Measurements from ENCODE around the gene PRKRIP1. TPM values are rescaled to one million over a fixed set of nuclear protein-coding genes. Genes with fewer than 3 reads are reported as not detected.
"Not testable (repeated sequence)": the region's sequence is repeated elsewhere in the genome, so short reads cannot be mapped to it uniquely, and the experiment has no call there.

Gene PRKRIP1
- polyA plus RNA-seq, 4 donors: 17.5 to 28.1 (median 20.1) TPM

GRCh38 chr7:102469972-102470825 is 74.0 kb downstream of the PRKRIP1 start:
- H3K27me3 ChIP-seq (ENCODE audit: control insufficient read depth in 3 of 3, insufficient read depth in 3 of 3, low read length in 3 of 3): no peaks in the 10 kb centered on the region
- WGBS, 3 donors: 23 to 66% (median 48%) methylated on average over 20 of the region's 20 CpGs
- H3K4me1 ChIP-seq (ENCODE audit: control insufficient read depth in 3 of 3, insufficient read depth in 2 of 3, low read depth in 1 of 3, low read length in 2 of 3): peaks cover 5 to 7% (median 5%) of the 10 kb centered on the region in 3 donors
- H3K27ac ChIP-seq (ENCODE audit: low read depth in 1 of 3, low read length in 2 of 3): peak overlapping the region in 1 of 3 donors; percentile 4
- no peak overlapping the region for H3K4me3 ChIP-seq (ENCODE audit: low read depth in 1 of 3, low read length in 3 of 3)
- no peaks in the 10 kb centered on the region for H3K9me3 ChIP-seq (ENCODE audit: control insufficient read depth in 2 of 2, insufficient read depth in 1 of 2, low read depth in 1 of 2, low read length in 1 of 2)
- DNase-seq (peak; percentile 40 to 93), FAIRE-seq (no peak)
- H3K36me3 ChIP-seq (ENCODE audit: control insufficient read depth in 3 of 3, insufficient read depth in 2 of 3, low read depth in 1 of 3, low read length in 3 of 3): peaks cover 0 to 63% (median 2%) of the 10 kb centered on the region in 3 donors

GRCh38 chr7:102471791-102472125 is 75.6 kb downstream of the PRKRIP1 start:
- Histone ChIP-seq H3K9me3 (ENCODE audit: control insufficient read depth in 2 of 2, insufficient read depth in 1 of 2, low read depth in 1 of 2, low read length in 1 of 2) (no peaks in the 10 kb centered on the region), H3K27ac (ENCODE audit: low read depth in 1 of 3, low read length in 2 of 3) (no peak overlapping the region), H3K4me3 (ENCODE audit: low read depth in 1 of 3, low read length in 3 of 3) (no peak overlapping the region), H3K27me3 (ENCODE audit: control insufficient read depth in 3 of 3, insufficient read depth in 3 of 3, low read length in 3 of 3) (no peaks in the 10 kb centered on the region), H3K4me1 (ENCODE audit: control insufficient read depth in 3 of 3, insufficient read depth in 2 of 3, low read depth in 1 of 3, low read length in 2 of 3) (peaks cover 0 to 4% (median 0%) of the 10 kb centered on the region in 3 donors), H3K36me3 (ENCODE audit: control insufficient read depth in 3 of 3, insufficient read depth in 2 of 3, low read depth in 1 of 3, low read length in 3 of 3) (peaks cover 0 to 63% (median 2%) of the 10 kb centered on the region in 3 donors)
- no peak for DNase-seq
- WGBS, 3 donors: 75 to 93% (median 84%) methylated on average over 6 of the region's 6 CpGs
- FAIRE-seq: no peak

DNA sequence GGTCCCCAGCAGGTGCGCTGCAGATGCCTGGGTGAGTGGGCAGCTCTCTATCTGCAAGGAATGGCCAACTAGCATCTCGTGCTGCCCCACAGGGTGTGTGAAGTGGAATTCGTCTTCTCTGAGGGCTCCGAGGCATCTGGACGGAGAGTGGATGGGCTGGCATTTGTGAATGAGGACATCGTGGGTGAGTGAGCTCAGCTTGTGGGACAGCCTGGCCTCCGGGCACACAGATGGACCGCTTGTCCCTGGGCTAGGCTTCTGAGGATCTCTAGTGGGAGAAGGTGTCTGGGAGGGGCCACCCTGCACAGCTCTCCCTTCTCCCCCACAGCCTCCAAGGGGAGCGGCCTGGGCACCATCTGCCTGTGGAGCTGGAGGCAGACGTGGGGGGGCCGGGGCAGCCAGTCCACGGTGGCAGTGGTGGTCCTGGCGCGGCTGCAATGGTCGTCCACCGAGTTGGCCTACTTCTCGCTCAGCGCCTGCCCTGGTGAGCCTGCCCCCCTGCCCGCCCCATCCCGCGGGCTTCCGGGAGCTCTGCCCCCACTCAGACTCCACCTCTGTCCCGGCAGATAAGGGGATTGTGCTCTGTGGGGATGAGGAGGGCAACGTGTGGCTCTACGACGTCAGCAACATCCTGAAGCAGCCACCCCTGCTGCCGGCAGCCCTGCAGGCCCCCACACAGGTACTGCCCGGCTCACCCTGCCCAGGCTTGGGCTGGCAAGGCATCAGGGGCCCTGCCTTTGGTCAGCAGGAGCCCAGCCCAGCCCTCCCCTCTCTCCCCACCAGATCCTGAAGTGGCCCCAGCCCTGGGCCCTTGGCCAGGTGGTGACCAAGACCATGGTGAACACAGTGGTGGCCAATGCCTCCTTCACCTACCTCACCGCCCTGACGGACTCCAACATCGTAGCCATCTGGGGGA is 76.2 kb downstream of the PRKRIP1 start:
- H3K9me3 ChIP-seq (ENCODE audit: control insufficient read depth in 2 of 2, insufficient read depth in 1 of 2, low read depth in 1 of 2, low read length in 1 of 2): no peaks in the 10 kb centered on the region
- no peak overlapping the region for H3K4me3 ChIP-seq (ENCODE audit: low read depth in 1 of 3, low read length in 3 of 3)
- H3K4me1 ChIP-seq (ENCODE audit: control insufficient read depth in 3 of 3, insufficient read depth in 2 of 3, low read depth in 1 of 3, low read length in 2 of 3): peaks cover 0 to 4% (median 0%) of the 10 kb centered on the region in 3 donors
- 75 to 80% (median 79%) methylated on average over 25 to 31 of the region's 31 CpGs for WGBS, 3 donors
- peaks cover 0 to 60% (median 2%) of the 10 kb centered on the region in 3 donors for H3K36me3 ChIP-seq (ENCODE audit: control insufficient read depth in 3 of 3, insufficient read depth in 2 of 3, low read depth in 1 of 3, low read length in 3 of 3)
- FAIRE-seq (no peak), DNase-seq (no peak)
- H3K27me3 ChIP-seq (ENCODE audit: control insufficient read depth in 3 of 3, insufficient read depth in 3 of 3, low read length in 3 of 3): no peaks in the 10 kb centered on the region
- no peak overlapping the region for H3K27ac ChIP-seq (ENCODE audit: low read depth in 1 of 3, low read length in 2 of 3)

GRCh38 chr7:102473271-102473991 is 77.3 kb downstream of the PRKRIP1 start:
- 79 to 84% (median 83%) methylated on average over 22 to 23 of the region's 23 CpGs for WGBS, 3 donors
- no peak for DNase-seq
- no peak overlapping the region for H3K4me3 ChIP-seq (ENCODE audit: low read depth in 1 of 3, low read length in 3 of 3)
- H3K27me3 ChIP-seq (ENCODE audit: control insufficient read depth in 3 of 3, insufficient read depth in 3 of 3, low read length in 3 of 3): no peaks in the 10 kb centered on the region
- FAIRE-seq: no peak
- H3K4me1 ChIP-seq (ENCODE audit: control insufficient read depth in 3 of 3, insufficient read depth in 2 of 3, low read depth in 1 of 3, low read length in 2 of 3): peaks cover 0 to 4% (median 0%) of the 10 kb centered on the region in 3 donors
- no peak overlapping the region for H3K27ac ChIP-seq (ENCODE audit: low read depth in 1 of 3, low read length in 2 of 3)
- no peaks in the 10 kb centered on the region for H3K9me3 ChIP-seq (ENCODE audit: control insufficient read depth in 2 of 2, insufficient read depth in 1 of 2, low read depth in 1 of 2, low read length in 1 of 2)
- peaks cover 0 to 50% (median 2%) of the 10 kb centered on the region in 3 donors for H3K36me3 ChIP-seq (ENCODE audit: control insufficient read depth in 3 of 3, insufficient read depth in 2 of 3, low read depth in 1 of 3, low read length in 3 of 3)

DNA sequence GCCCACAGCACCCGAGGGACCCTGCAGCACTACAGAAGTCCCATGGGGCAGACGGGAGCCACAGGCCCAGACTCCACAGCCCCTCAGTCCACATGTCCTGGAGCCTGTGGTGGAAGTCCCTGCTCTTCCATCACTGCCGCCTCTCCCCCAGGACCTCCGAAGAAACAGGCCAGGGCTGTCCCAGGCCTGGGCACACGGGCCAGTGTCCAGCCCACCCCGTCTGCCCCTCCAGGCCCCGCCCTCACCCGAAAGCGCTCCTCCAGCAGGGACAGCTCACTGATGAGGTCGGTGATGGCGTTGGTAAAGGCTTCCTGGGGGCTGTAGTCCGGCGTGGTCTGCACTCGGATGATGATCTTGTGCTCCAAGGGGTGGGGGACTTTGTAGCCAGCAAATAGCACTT is 78.0 kb downstream of the PRKRIP1 start:
- H3K36me3 ChIP-seq (ENCODE audit: control insufficient read depth in 3 of 3, insufficient read depth in 2 of 3, low read depth in 1 of 3, low read length in 3 of 3): peaks cover 0 to 43% (median 2%) of the 10 kb centered on the region in 3 donors
- not testable (repeated sequence) for H3K4me3 ChIP-seq (ENCODE audit: low read depth in 1 of 3, low read length in 3 of 3); FAIRE-seq; DNase-seq; H3K9me3 ChIP-seq (ENCODE audit: control insufficient read depth in 2 of 2, insufficient read depth in 1 of 2, low read depth in 1 of 2, low read length in 1 of 2); H3K27me3 ChIP-seq (ENCODE audit: control insufficient read depth in 3 of 3, insufficient read depth in 3 of 3, low read length in 3 of 3); H3K4me1 ChIP-seq (ENCODE audit: control insufficient read depth in 3 of 3, insufficient read depth in 2 of 3, low read depth in 1 of 3, low read length in 2 of 3); H3K27ac ChIP-seq (ENCODE audit: low read depth in 1 of 3, low read length in 2 of 3)
- 84 to 86% (median 85%) methylated on average over 4 to 14 of the region's 14 CpGs for WGBS, 3 donors

DNA sequence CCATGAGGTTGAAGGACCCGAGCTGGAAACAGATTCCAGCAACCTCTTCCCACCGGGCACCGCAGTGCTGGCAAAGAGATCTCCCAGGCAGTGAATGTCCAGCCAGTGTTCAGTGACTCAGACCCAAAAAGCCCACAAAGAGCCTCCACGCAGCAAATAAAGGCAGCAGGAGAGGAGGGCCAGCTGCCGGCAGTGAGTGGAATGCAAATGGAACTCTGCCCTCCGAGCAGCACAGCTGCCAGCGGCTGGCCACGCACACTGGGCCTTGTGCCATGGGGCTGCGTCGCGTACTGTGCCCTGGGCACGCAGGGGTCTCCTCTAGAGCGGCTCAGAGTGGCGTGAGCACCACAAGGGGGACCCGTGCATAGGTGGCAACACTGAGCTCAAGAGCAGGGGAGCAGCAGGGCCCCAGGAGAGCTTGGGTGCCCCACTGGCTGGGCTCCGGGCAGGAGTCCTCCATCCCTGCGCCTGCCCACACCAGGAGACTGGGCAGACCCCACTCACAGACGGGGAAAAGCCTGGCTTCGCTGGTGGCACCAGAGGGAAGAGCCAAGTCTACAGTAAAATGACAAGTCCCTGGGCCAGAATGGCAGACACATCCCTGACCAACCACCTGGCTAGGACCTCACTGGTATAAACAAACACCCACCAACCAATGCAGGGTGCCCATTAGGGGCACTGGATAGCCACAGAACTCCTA is 78.7 kb downstream of the PRKRIP1 start:
- not testable (repeated sequence) for DNase-seq; H3K27ac ChIP-seq (ENCODE audit: low read depth in 1 of 3, low read length in 2 of 3); H3K4me3 ChIP-seq (ENCODE audit: low read depth in 1 of 3, low read length in 3 of 3); H3K27me3 ChIP-seq (ENCODE audit: control insufficient read depth in 3 of 3, insufficient read depth in 3 of 3, low read length in 3 of 3); H3K4me1 ChIP-seq (ENCODE audit: control insufficient read depth in 3 of 3, insufficient read depth in 2 of 3, low read depth in 1 of 3, low read length in 2 of 3); H3K9me3 ChIP-seq (ENCODE audit: control insufficient read depth in 2 of 2, insufficient read depth in 1 of 2, low read depth in 1 of 2, low read length in 1 of 2); FAIRE-seq
- peaks cover 0 to 35% (median 2%) of the 10 kb centered on the region in 3 donors for H3K36me3 ChIP-seq (ENCODE audit: control insufficient read depth in 3 of 3, insufficient read depth in 2 of 3, low read depth in 1 of 3, low read length in 3 of 3)
- 81 to 83% (median 82%) methylated on average over 5 to 16 of the region's 19 CpGs for WGBS, 3 donors
